GM18502 (cell line): Measurements from ENCODE around the gene APBA1.

Experiments
- ATAC-seq: cut with Tn5 transposase; IDR thresholded peaks from one replicate; pipeline ENCODE4 v1.9.1; 2021; ENCODE audit warnings: mild to moderate bottlenecking; ENCODE audit not compliant: unreplicated experiment, poor library complexity

APBA1 gene

GRCh38 chr9:69542942-69543704, 129.0 kb downstream of the APBA1 start:
- no peak for ATAC-seq

GRCh38 chr9:69542058-69542457, 130.1 kb downstream of the APBA1 start:
- ATAC-seq = no peak

GRCh38 chr9:69535911-69536310, 136.3 kb downstream of the APBA1 start:
- no peak for ATAC-seq

GRCh38 chr9:69535286-69535832, 136.8 kb downstream of the APBA1 start:
- no peak for ATAC-seq

GRCh38 chr9:69532396-69532795, 139.8 kb downstream of the APBA1 start:
- no peak for ATAC-seq

GRCh38 chr9:69527454-69527853, 144.7 kb downstream of the APBA1 start:
- ATAC-seq = no peak

GRCh38 chr9:69526699-69527098, 145.5 kb downstream of the APBA1 start:
- ATAC-seq = no peak

GRCh38 chr9:69519470-69520240, 152.5 kb downstream of the APBA1 start:
- peak; percentile 58 for ATAC-seq

GRCh38 chr9:69516353-69517322, 155.5 kb downstream of the APBA1 start:
- no peak for ATAC-seq

GRCh38 chr9:69515810-69516209, 156.4 kb downstream of the APBA1 start:
- ATAC-seq = no peak

GRCh38 chr9:69513141-69513820, 158.9 kb downstream of the APBA1 start:
- ATAC-seq = no peak

GRCh38 chr9:69504058-69504457, 168.1 kb downstream of the APBA1 start:
- no peak for ATAC-seq

GRCh38 chr9:69502671-69503301, 169.4 kb downstream of the APBA1 start:
- ATAC-seq = no peak

- no peak for ATAC-seq
Observed at GRCh38 chr9:69500896-69501295, 171.3 kb downstream of the APBA1 start.

GRCh38 chr9:69499959-69500358, 172.2 kb downstream of the APBA1 start:
- ATAC-seq = no peak

GRCh38 chr9:69499407-69499806, 172.8 kb downstream of the APBA1 start:
- no peak for ATAC-seq

GRCh38 chr9:69498470-69498869, 173.7 kb downstream of the APBA1 start:
- no peak for ATAC-seq

- ATAC-seq = no peak
Observed at GRCh38 chr9:69497816-69498215, 174.4 kb downstream of the APBA1 start.

GRCh38 chr9:69496846-69497450, 175.2 kb downstream of the APBA1 start:
- ATAC-seq = no peak
